ENCODE data around the gene PIEZO1. TPM values are rescaled to one million over a fixed set of nuclear protein-coding genes. Genes with fewer than 3 reads are reported as not detected.

The PIEZO1 gene
- total and polyA plus RNA-seq, 9 of the 15 experiments (the other 6 are each of a cell fraction or from before 2014, with no cell fraction given), result 3.6 to 432 (median 131) TPM

- TF ChIP-seq ZNF407 (IDR thresholded peaks at IDR 0.05; ENCODE audit: low read depth), result no peak
- no peak for TF ChIP-seq NONO (IDR thresholded peaks at IDR 0.05; ENCODE audit: low read depth in 2 of 2, low read length in 1 of 2)
- TF ChIP-seq BRF1 (IDR thresholded peaks at IDR 0.05; ENCODE audit: borderline replicate concordance, extremely low read depth, insufficient read length), result no peak
- TF ChIP-seq DACH1 (IDR thresholded peaks at IDR 0.05; ENCODE audit: partially characterized antibody), result peak; percentile 27
- TF ChIP-seq NEUROD1 (IDR thresholded peaks at IDR 0.05; ENCODE audit: borderline replicate concordance, low read depth, low read length, partially characterized antibody), result peak; percentile 14
- TF ChIP-seq ARHGAP35 (IDR thresholded peaks at IDR 0.05; ENCODE audit: partially characterized antibody), result no peak
- peak; percentile 38 for TF ChIP-seq BRD9 (IDR thresholded peaks at IDR 0.05; ENCODE audit: low read depth, partially characterized antibody)
- TF ChIP-seq JUND (IDR thresholded peaks at IDR 0.05; ENCODE audit: borderline replicate concordance, low read depth, low read length), result peak; percentile 60
- TF ChIP-seq JUND (tag; IDR thresholded peaks at IDR 0.05; ENCODE audit: borderline replicate concordance, low read depth, low read length), result peak; percentile 51; the same call in 1 of the 3 replicates
- TF ChIP-seq SMARCC2 (IDR thresholded peaks at IDR 0.05; ENCODE audit: low read depth), result 0 out of 2 replicates have a peak, but pooled peaks have one; percentile 56
- TF ChIP-seq THRB (CRISPR knock-in tag; conservative IDR thresholded peaks at IDR 0.05), result no peak
- no peak for TF ChIP-seq ZNF121 (CRISPR knock-in tag; conservative IDR thresholded peaks at IDR 0.05)
- TF ChIP-seq HES1 (IDR thresholded peaks at IDR 0.05; ENCODE audit: low read depth), result peak; percentile 86
- TF ChIP-seq SMARCA5 (IDR thresholded peaks at IDR 0.05), result no peak
- peak; percentile 54; the same call in 1 of the 2 replicates for TF ChIP-seq POLR2AphosphoS2 (IDR thresholded peaks at IDR 0.05; ENCODE audit: low read length)
- peak; percentile 92 for TF ChIP-seq USF1 (CRISPR knock-in tag; IDR thresholded peaks at IDR 0.05)
- peak; percentile 64; the same call in 1 of the 2 replicates for TF ChIP-seq ZKSCAN1 (IDR thresholded peaks at IDR 0.05; ENCODE audit: low read depth, low read length)
Measured at GRCh38 chr16:88770461-88771293, 14.3 kb downstream of the PIEZO1 start (continued).
